Central memory CD4-positive, alpha-beta T cell (primary cell): ENCODE data around the gene MAP7.
A peak's percentile ranks its signal among the peaks of the same experiment; 100 is the strongest.
"Not testable (repeated sequence)": the region's sequence is repeated elsewhere in the genome, so short reads cannot be mapped to it uniquely, and the experiment has no call there.

ENCODE experiments used
- DNase-seq: peaks from one replicate; pipeline ENCODE4 v3.0.0; 2022

MAP7 gene

DNA sequence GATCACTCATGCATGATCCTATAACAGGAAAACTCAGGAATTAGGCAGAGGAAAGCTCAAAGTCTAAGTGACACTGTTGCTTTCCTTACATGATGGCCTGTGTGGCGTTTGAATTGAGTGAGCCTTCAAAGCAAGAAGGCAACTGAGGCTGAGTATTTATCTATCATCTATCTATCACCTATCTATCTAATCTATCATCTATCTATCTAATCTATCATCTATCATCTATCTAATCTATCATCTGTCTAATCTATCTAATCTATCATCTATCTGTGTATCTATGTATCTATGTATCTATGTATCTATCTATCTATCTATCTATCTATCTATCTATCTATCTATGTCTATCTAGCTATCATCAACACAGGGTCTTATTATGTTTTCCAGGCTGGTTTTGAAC lies 218.8 kb downstream of the MAP7 start:
- no peak for DNase-seq

DNA sequence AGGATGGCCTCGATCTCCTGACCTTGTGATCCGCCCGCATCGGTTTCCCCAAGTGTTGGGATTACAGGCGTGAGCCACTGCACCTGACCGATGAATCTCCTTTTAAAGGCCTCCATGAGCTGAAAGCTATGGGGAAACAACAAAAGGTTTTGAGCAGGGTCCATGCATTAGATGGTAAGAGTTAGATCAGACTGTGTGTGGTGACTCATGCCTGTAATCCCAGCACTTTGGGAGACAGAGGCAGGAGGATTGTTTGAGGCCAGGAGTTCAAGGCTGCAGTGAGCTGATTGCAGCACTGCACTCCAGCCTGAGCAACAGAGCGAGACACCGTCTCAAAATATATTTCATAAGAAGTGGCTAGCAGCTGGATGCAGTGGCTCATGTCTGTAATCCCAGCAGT lies 219.6 kb downstream of the MAP7 start:
- no peak for DNase-seq

DNA sequence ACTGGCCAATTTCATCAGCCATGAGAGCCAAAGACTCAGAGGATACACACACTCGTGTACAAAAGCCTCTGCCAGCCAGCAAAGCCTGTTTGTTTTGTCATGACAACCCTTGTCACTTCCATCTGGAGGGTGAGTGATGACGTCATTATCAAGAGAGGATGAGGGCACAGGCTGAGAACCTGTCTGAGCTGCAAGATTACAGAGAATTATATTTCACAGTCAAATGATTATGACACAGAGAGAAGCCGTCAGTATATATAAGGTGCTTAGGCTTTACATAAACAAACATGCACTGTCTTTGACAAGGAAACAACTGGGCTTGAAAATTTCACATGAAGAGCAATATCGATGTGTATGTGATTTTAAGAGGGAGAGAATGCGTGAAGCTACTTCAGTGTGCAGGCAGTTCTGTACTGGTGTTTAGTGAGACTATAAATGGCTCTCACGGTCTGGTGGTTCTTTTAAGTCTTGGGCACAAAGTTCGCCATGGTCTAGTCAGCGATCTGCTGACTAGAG lies 224.1 kb downstream of the MAP7 start:
- no peak for DNase-seq

DNA sequence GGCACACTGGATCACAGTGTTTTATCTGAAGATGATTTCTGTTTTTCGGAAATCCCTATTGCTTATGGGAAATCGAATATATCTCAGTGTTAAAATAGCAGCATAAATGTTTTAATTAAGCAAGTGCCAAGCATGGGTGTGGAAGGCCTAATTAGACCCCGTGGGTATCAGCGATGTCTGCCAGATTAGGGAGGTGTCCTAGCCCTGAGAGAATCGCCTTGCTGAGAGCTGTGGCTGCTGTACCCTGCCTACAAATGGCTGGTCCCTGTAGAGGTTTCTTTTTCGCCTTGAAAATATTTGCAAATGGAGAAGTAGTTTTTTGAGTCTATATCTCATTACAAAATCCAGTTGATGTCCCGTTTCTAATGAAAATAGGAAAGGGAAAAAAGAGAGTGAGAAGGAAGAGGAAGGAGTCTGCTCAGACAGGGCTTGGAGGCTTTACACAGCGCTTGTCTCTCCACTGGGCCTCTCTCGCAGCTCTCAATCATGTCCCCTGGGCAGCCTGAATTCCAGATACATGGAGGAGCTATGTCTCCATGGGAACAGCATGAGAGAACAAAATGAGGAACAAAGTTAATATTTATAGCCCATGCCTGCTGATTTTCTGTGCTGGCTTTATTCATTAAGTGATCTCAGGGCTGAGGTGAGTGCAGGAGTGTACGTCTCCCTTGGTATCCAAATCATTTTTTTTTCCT lies 225.4 kb downstream of the MAP7 start:
- no peak for DNase-seq

DNA sequence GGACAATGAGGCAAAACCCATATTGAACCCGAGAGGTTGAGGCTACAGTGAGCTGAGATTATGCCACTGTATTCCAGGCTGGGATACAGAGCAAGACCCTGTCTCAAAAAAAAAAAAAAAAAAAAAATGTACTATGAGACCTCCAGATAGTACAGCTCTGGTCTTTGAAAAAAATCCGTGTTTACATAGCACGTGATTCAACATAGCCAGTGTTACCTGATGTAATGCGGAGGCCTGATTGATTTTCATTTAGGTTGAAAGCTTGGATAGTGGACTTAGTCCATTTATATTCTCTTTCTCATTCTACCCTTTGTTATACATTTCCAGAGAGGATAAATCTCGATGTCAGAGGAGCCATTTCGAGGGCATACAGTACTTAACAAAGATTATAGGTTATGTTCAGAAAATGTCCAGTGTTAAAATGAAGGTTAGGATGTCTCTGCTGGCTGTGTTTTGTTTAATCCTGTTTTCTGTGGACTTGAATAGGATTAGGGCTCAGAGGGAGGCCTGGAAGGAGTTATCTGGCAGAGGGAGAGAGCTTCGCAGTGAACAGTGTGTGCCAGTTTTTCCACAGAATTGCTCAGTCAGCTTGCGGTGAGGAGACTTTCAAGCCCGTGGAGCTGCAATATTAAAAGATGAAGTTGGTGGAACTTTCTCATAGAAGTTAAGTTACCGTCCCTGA lies 226.7 kb downstream of the MAP7 start:
- no peak for DNase-seq

DNA sequence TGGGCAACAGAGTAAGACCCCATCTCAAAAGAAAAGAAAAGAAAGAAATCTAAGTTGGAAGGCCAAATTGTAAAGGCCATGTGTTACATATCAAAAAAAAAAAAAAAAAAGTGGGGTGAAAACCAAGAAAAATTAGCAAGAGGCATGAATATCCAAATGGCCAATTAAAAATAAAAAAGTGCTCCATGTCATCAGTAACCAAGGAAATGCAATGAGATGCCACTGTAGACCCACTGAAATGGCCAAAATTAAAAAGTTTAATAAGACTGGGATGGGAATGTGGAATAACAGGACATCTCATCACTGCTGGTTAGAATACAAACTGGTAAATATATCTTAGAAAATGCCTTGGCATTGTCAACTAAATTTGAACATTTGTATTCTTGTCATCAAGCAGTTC lies 230.5 kb downstream of the MAP7 start:
- no peak for DNase-seq

DNA sequence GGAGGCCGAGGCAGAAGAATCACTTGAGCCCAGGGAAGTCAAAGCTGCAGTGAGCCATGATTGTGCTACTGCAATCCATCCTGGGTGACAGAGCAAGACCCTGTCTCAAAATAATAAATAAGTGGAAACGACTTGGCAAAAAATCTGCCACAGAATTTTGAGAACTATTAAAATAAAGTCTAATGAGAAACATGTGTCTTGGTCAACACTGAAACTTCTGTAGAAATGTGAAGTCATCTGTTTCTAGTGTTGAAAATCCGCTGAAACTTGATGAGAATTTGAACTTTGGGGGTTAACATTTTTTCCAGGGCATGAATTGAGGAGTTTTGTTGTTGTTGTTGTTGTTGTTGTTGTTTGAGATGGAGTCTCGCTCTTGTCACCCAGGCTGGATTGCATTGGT lies 231.5 kb downstream of the MAP7 start:
- DNase-seq: no peak

DNA sequence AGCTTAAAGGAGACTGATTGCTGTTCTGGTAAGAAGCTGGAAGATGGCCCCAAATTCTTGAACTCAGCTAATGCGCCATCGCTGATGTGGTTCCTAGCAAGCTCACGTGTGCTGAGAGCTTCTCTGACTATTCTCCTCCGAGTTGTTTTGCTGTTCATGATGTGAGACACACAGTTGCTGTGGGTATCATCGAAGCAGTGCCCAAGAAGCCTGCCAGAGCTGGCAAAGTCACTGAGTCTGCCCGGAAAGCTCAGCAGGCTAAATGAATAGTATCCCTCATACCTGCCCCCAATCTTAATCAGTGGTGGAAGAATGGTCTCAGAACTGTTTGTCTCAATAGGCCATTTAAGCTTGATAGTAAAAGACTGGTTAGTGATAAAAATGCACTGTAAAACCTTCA lies 232.3 kb downstream of the MAP7 start:
- DNase-seq: no peak

DNA sequence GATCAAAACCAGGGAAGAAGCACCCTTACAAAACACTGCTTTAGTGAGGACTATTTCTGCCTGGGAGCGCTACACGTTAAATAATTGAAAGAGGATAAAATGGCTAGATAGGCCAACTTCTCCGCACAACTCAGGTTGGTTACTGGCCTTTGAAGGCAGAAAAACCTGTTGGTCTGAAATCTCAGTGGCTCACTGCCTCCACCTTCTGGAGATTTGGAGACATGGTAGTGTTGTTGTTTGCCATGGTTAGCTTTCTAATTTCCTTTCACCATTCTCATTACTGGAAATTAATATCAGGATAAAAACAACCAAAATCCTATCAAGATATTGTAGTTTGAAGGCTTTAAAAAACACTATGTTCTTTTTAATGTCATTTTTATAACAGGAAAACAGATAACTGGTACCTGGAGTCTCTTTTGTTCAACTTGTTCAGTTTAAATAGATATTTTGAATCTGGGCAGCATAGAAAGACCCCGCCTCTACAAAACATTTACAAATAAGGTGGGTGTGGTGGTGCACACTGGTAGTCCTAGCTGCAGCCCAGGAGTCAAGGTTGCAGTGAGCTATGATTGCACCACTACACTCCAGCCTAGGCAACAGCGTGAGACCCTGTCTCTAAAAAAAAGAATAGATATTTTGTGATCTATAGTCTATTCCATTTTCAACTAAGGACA lies 233.1 kb downstream of the MAP7 start:
- peak; percentile 63 for DNase-seq

DNA sequence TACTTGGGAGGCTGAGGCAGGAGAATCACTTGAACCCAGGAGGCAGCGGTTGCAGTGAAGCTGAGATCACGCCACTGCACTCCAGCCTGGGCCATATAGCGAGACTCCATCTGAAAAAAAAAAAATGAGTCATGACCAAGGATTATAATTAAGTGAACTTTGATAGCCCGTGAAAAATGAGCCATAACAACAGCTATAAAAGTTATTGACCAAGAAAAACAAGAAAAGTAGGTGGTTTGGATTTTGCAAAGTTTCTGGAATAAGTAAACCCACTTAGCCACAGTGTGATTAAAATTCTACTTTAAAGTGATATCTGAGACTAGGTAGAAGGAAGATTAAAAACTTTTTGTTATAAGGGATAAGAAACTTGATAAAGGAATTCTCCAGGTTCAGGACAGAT lies 234.6 kb downstream of the MAP7 start:
- no peak for DNase-seq

DNA sequence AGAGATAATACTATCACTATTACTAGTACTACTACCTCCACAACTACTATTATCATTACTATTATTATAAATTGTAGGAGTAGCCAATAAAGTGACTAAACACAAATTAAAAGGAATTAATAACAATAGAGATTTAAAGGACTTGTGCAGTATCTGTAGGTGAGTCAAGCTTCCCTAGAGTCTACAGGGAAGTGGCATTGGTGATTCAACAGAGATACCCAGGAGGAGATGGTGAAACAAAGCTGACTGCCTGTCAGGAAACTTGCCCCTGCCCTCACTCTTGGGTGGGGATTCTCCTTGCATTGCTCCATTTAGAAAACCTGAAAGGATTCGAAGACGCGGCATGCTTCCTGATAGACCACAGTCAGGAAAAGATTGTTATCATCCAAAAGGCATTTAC lies 237.2 kb downstream of the MAP7 start:
- DNase-seq: no peak

DNA sequence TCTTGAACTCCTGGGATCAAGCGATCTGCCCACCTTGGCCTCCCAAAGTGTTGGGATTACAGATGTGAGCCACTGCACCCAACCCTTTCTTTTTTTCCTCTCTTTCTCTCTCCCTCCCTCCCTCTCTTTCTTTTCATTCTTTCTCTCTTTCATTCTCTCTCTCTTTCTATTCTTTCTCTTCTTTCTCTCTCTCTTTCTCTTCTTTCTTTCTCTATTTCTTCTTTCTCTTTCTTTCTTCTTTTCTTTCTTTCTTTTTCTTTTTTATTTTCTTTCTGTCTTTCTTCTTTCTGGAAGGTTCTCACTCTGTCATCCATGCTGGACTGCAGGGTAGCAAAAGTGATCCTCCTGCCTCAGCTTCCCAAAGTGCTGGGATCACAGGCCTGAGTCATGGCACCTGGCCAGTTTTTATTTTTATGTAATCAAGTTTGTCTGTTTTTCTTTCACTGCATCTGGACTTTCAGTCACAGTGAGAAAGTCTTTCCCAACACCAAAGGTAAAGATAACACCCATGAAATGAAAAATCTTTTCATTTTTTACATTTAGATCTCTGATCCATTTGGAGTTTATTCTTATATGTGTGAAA lies 240.4 kb downstream of the MAP7 start:
- DNase-seq: no peak

DNA sequence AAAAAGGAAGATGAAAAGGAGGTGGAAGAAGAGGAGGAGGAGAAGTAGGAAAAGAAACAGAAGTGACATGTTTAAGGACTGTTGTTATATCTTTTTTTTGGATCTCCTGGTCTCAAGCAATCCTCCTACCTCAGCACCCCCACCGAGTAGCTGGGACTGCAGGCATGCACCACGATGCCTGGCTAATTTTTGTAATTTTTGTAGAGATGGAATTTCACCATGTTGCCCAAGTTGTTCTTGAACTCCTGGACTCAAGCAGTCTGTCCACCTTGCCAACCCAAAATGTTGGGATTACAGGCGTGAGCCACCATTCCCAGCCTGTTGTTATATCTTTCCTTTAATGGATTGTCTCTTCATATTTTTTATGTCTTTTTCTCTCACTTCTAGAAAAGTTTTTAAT lies 241.1 kb downstream of the MAP7 start:
- no peak for DNase-seq

DNA sequence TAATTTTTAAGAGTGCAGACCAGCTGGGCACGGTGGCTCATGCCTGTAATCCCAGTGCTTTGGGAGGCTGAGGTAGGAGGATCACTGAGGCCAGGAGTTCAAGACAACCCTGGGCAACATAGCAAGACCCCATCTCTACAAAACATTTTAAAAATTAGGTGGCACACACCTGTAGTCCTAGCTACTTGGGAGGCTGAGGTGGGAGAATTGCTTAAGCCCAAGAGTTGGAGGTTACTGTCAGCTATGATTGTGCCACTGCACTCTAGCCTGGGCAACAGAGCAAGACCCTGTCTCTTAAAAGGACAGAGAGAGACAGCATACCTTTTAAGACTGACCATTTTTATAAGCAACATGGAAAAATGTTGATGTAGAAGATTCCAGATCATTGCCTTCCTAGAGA lies 241.8 kb downstream of the MAP7 start:
- not testable (repeated sequence) for DNase-seq

DNA sequence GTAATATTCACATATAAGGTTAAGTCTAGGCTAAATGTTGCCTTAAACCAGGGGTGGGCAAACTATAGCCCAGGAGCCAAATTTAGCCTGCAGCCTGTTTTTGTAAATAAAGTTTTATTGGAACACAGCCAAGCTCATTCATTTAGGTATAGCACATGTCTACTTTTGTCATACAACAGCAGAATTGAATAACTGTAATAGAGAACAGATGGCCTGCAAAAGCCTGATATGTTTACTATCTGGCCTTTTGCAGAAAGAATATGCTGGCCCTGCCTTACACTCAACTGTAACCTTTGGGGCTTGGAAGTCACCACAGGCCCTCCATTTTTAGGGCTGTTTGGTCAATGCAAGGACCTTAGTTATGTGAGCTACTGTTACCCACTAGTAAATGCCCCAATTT lies 242.9 kb downstream of the MAP7 start:
- DNase-seq: no peak

DNA sequence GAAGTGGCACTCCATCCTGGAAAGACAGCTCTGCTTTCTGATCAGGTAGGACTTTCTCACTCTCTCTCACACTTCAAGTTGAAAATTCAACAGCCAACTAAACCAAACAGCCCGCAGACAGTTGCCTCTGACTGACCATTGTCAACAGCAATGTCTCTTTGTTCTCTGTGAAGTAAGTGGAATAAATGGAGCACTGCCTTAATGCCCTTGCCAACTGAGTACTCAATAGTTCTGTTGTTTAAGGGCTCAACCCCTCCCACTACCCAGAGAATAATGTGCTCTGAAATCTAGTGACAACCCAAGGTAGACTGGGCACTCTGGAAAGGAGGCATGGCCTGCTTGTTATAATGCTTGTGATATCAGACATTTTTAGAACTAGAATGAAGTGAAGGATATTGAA lies 243.8 kb downstream of the MAP7 start:
- no peak for DNase-seq

DNA sequence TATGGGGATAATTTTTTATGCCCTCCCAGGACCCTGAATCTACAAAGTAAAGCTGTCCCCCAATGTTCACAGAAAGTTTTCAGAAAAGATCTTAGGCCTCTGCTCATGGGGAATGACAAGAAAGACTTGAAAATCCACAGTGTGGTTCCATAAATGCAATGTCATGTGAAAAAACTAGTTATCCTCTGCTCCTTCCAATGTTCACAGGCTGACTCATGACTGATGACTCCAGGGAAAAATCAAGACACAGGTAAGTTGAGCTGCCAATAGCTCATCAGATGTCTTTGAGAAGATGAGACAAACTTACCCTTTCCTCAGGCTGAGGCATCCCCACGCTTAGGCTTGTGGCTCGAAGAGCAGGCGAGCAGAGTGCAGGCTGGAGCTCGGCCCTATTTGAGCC lies 245.8 kb downstream of the MAP7 start:
- DNase-seq: no peak

DNA sequence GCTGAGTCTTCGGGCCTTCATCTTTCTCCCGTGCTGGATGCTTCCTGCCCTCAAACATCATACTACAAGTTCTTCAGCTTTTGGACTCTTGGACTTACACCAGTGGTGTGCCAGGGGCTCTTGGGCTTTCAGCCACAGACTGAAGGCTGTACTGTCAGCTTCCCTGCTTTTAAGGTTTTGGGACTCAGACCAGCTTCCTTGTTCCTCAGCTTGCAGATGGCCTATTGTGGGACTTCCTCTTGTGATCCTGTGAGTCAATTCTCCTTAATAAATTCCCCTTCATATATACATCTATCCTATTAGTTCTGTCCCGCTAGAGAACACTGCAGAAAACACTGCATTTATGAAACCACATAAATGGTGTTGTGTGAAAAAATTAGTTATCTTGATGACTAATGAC lies 246.7 kb downstream of the MAP7 start:
- no peak for DNase-seq

DNA sequence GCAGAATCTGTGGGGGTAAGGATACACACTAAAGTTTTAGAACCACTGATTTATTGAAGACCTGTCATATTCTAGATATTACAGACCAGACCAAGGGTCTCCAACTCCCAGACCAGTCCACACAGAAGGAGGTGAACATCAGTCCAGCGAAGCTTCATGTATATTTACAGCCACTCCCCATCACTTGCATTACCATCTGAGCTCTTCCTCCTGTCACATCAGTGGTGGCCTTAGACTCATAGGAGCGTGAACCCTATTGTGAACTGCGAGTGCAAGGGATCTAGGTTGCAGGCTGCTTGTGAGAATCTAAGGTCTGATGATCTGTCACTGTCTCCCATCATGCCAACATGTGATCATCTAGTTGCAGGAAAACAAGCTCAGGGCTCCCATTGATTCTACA lies 255.6 kb downstream of the MAP7 start:
- DNase-seq: no peak
